GM21717 (cell line): ENCODE measurements around the gene DNAH6.

Experiments used
- ATAC-seq: cut with Tn5 transposase; IDR thresholded peaks from one replicate; pipeline ENCODE4 v1.9.1; 2021; ENCODE audit warnings: mild to moderate bottlenecking, moderate library complexity; ENCODE audit not compliant: unreplicated experiment

The DNAH6 gene

DNA sequence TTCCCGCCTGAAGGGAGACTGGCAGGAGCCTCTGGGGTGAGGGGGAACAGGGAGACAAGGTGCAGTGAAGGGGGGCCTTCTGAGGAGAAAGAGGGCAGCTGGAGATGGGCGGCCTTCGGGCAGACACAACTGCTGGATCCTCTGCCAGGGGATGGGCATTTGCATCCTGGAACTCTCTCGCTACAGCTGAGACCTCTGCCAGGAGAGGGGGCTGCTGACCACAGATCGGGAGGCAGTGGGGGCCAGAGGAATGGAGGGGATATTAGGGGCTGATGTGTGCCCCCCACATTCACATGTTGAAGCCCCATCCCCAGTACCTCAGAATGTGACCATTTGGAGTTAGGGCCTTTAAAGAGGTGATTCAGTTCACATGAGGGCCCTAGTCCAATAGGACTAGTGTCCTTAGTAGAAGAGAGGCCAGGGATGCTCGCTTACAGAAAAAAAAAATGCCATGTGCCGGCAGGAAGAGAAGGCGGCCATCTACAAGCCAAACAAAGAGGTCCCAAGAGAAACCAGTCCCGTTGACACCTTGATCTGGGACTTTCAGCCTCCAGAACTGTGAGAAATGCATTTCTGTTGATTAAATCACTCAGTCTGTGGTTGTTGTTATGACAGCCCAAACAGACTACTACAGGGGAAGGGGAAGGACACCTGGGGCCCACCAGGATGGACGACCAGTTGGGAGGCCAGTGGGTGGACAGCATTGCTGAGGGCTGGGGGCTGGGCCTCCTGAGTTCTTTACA, 314.6 kb downstream of the DNAH6 start:
- ATAC-seq: no peak

DNA sequence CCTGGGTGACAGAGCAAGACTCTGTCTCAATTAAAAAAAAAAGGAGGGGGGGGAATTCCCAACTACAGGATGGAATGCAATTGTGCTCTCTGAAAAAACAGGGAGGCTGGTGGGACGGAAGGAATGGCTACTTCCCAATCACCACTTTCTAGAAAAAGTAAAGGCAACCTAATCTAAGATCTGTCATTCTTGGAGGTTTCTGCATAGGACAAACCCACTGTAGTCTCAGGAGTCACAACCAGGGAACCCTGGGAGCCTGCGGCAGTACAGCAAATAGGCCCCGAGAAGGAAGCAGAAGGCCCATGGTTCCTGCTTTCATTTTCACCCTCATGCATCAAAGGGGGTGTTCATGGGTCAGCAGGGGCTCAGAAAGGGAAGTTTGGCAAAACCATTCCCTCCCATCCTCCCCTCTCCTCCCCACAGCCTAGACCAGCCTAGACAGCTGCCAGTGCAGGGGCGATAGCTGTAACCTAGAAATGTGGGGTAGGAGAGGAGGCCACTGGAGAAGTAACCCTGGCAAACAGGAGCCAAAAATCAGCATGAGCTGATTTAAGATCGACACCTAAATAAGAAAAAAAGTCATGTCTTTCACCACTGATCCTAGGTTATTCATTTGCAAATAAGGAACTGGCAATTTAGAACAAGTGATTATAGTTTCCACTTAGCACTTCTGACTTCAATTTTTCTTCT, 316.6 kb downstream of the DNAH6 start:
- peak; percentile 93 for ATAC-seq

DNA sequence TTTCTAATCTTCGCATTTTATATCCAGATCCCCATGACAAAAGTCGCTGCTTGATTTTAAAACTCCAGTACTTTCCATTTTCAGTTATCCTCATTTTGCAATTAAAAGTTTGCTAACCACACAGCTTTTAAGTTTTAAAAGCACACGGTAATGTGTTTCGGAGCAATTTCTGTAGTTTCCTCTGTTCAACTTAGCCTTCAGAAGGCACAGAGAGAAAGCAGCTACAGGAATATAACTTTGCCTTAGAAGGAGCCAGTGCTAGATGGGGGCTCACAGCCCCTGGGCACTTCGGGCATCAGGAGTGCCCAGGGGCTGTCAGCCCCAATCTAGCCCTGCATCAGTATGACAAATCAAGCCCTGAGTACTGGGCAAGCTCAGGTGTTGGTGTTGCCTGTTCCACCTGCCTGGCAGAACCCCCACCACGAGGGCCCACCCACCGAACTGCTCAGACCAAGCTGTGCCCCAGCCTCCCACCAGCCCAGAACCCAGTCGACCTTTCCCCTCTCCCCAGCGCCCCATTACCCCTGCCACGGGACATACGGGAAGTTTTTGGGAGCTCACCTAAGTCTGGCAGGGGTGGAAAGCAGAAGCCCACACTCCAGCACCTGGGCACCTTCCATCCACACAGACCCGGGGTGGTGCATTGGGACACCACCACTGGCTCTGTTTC, 317.3 kb downstream of the DNAH6 start:
- ATAC-seq: no peak

DNA sequence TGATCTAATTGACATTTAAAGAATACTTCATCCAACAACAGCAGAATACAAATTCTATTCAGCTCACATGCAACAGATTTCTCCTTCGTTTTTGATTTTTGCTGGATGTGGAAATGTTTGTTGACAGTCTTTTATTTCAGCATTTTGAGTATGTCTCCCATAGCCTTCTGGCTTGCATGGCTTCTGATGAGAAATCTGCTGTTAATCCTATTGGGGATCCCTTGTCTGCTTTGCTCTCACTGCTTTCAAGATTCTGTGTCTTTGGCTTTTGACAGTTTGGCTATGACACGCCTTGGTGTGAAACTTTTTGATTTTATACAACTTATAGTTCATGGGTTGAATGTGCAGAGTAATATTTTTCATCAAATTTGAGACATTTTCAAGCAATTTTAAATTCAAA, 319.9 kb downstream of the DNAH6 start:
- no peak for ATAC-seq

GRCh38 chr2:84838434-84839145, 322.3 kb downstream of the DNAH6 start:
- no peak for ATAC-seq

DNA sequence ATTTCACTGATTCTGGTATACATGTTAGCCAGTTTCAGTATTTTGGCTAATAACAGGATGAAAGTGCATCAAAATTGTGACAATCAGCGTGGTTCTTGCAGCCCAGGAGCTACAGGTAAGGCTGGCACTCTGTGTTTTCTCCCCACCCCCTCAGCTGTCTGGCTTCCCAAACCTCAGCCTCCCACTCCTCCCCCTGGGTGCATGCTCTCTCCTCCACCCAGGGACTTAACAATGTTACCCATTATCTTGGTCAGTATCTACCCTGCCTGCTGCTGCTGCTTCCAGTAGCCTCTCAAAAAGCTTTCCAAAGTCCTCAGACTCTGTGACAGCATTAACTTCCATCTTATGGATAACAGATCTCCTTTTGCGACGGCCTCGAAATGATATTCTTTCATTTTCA, 323.6 kb downstream of the DNAH6 start:
- ATAC-seq: no peak

DNA sequence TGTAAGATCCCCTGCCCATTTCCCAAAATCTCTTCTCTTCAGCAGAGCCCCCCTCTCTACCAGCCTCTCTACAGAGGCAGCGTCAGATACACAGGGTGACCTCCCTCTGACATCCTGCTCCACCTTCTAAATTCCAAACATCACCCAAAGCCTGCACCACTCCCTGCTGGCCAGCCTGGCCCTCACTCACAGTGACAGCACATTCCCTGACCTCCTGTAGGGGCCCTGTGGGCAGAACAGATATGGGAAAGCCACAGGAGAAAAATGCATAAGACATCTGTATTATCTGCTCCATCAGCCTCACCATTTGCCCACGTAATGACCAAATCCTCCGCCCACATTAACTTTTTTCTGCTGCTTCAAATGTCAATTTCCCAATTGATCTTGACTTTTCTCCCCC, 324.0 kb downstream of the DNAH6 start:
- ATAC-seq: no peak

- ATAC-seq: no peak
Observed at GRCh38 chr2:84841577-84841976, 325.3 kb downstream of the DNAH6 start.

GRCh38 chr2:84844141-84844540, 327.8 kb downstream of the DNAH6 start:
- ATAC-seq: no peak

- no peak for ATAC-seq
Observed at GRCh38 chr2:84846041-84846663, 329.9 kb downstream of the DNAH6 start.

DNA sequence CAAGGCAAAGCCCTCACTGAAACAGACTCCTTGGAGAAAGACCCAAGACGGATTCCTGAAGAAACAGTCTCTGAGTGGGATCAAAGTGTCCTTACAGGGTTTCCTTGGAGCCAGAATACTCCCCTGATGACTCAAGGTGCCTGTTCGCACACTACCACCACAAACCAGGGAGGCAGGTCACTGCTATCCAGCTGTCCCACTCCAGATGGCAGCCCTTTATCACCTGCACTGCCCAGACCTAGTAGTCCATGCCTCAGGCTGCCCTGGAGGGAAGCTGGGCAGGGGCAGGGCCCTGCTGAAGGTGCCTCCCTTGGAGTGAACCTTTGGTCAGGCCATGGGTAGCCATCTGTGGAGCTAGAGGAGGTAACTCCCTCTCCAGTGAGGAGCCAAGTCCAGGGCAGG, 330.4 kb downstream of the DNAH6 start:
- no peak for ATAC-seq

GRCh38 chr2:84847326-84848050, 331.2 kb downstream of the DNAH6 start:
- ATAC-seq: no peak

DNA sequence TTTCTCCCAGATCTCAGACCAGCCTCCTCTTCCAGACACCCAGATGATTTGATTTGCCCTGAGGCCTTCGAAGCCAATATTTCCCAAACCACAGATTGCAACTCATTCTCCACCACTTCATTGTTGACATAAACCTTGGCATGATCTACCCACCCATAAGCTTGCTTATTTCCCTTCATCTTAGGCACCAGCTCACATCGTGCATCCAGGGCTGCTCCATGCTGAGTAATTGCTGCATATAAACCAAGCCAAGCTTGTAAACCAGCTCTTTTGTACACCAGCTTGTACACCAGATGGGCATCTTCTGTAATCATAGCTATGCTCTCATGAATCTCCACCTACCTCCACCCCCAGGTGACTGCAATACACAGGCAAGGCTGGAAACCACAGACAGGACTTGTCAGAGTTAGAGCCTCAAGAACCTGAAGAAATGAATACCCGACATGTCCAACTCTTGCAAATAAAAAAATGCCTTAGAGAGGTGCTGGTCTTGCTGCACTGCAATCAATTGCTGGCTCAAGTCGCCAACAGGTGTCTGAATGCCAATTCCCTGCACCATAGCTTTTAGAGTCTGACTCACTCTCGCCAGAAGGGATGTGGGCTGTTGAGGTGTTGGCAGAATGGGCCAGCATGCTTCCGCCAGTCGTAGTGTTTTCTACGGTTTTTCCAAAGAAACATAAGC, 333.1 kb downstream of the DNAH6 start:
- ATAC-seq: no peak

- ATAC-seq: no peak
Observed at GRCh38 chr2:84850471-84850870, 334.2 kb downstream of the DNAH6 start.

GRCh38 chr2:84851876-84852275, 335.6 kb downstream of the DNAH6 start:
- ATAC-seq: no peak

- ATAC-seq: no peak
Observed at GRCh38 chr2:84854850-84855249, 338.6 kb downstream of the DNAH6 start.

GRCh38 chr2:84855731-84856130, 339.4 kb downstream of the DNAH6 start:
- no peak for ATAC-seq

- no peak for ATAC-seq
Observed at GRCh38 chr2:84856787-84857186, 340.5 kb downstream of the DNAH6 start.

DNA sequence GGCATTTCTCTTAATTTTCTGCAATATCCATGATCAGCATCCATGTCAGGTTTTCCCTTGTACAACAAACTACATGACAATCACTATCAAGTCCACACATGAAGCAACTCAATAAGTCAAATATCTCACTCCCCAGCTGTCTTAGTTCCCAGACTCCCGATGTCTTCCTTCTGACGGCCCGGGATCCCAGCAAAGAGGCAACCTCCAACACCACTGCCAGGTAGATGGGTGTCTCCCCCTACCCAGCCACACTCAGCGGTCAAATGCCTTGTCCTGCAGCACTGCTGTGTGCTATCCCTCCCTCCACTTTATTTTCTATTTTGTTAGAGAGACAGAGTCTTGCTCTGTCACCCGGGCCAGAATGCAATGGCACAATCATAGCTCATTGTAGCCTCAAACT, 341.3 kb downstream of the DNAH6 start:
- ATAC-seq: no peak

DNA sequence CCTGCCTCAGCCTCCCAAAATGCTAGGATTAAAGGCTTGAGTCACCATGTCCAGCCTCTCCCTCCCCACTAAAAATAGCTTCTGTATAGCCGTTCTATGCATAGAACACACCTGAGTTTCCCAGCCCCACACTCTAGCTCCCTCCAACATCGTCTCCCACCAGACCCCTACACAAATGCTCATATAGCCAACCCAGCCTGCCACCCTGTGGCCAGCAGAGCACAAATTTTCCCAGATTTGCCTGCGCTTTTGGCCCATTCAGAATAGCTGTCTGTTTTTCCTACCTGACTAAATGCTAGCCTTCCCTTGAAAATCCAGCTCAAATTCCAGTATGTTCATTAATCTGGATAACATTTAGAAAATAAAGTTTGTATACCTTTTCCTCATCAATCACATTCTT, 341.8 kb downstream of the DNAH6 start:
- ATAC-seq: no peak
